Activated naive CD8-positive, alpha-beta T cell treated with anti-CD3 and anti-CD28 coated beads for 36 hours (primary cell): Measurements from ENCODE around the gene TRPM8. TPM values are rescaled to one million over a fixed set of nuclear protein-coding genes. Genes with fewer than 3 reads are reported as not detected.

Experiments used
- DNase-seq: peaks from one replicate; pipeline ENCODE4 v3.0.0; 2021
- H3K27ac Mint-ChIP-seq: one replicate; pipeline ENCODE4 v1.8.0; 2022; ENCODE audit warnings: mild to moderate bottlenecking, moderate library complexity, mixed read lengths
- H3K27me3 Mint-ChIP-seq: one replicate; pipeline ENCODE4 v1.8.0; 2022; ENCODE audit warnings: mild to moderate bottlenecking, mixed read lengths
- H3K36me3 Mint-ChIP-seq: one replicate; pipeline ENCODE4 v1.8.0; 2021; ENCODE audit warnings: mild to moderate bottlenecking, mixed read lengths
- H3K4me1 Mint-ChIP-seq: one replicate; pipeline ENCODE4 v1.8.0; 2021; ENCODE audit warnings: mixed read lengths
- H3K4me3 Mint-ChIP-seq: one replicate; pipeline ENCODE4 v1.8.0; 2022; ENCODE audit warnings: mild to moderate bottlenecking, moderate library complexity, mixed read lengths
- H3K9me3 Mint-ChIP-seq: one replicate; pipeline ENCODE4 v1.8.0; 2022; ENCODE audit warnings: mixed read lengths
- total RNA-seq, 2 experiments: library from RNA; stranded (reverse); gene quantifications; one replicate each; pipeline ENCODE4 v1.2.3, GENCODE V29; 2021

TRPM8 gene
- total RNA-seq, 2 experiments from 2014 or later: not detected

DNA sequence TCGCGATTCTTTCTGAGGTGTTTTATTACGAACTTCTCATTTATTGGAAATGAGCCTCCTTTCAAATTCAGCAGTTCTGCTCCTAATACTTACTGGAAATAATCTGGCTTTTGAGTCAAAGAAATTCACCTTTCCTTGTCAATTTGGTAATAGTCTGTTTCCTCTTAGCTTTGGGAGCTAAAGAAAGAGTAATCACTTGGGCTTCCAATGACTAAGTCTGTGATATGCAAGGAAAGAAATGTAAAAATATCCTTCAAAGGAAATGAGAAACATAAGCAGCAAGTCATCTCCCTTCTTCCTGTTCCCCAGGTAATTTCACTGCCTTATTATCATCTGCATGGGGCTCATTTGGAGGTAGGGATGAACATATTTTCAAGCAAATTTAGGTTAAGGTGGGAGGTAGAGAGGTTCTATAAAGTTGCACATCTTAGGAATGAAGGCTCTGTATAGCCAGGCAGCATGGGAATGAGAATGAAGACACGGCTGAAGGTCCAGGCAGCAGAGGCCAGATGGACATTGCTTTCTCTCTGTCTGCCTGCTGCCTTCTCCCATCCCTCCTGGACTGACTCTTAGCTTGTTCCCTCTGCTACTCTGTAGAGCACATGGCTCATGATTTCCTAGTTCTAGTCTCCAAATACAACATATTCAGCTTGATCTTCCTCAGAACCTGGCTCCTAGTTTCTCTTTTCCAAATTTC lies 134.3 kb downstream of the TRPM8 start:
- Mint-ChIP-seq H3K4me3 (no peak overlapping the region), H3K36me3 (no peaks in the 10 kb centered on the region), H3K27ac (no peak overlapping the region), H3K27me3 (no peaks in the 10 kb centered on the region), H3K4me1 (no peaks in the 10 kb centered on the region), H3K9me3 (no peaks in the 10 kb centered on the region)
- no peak for DNase-seq

DNA sequence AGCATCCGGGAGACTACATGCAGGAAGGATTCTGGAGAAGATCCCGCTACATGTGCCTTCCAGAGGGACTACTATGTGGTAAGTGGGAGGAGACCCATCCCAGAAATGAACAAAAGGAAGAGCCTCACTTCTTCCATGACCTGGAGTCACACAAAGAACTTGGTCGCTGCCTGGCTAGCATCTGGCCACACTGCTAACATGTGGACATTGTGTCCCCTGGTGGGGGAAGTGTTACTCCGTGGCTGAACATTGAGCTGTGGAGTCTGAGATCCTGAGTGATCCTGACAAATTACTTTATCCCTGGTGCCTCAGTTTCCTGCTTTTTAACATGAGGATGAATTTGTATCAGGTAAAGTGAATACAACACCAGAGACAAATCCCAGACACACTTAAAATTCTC lies 141.7 kb downstream of the TRPM8 start:
- no peak for DNase-seq
- H3K36me3 Mint-ChIP-seq: no peaks in the 10 kb centered on the region
- H3K27ac Mint-ChIP-seq: no peak overlapping the region
- no peaks in the 10 kb centered on the region for H3K27me3 Mint-ChIP-seq
- no peaks in the 10 kb centered on the region for H3K4me1 Mint-ChIP-seq
- H3K4me3 Mint-ChIP-seq: no peak overlapping the region
- H3K9me3 Mint-ChIP-seq: no peaks in the 10 kb centered on the region

DNA sequence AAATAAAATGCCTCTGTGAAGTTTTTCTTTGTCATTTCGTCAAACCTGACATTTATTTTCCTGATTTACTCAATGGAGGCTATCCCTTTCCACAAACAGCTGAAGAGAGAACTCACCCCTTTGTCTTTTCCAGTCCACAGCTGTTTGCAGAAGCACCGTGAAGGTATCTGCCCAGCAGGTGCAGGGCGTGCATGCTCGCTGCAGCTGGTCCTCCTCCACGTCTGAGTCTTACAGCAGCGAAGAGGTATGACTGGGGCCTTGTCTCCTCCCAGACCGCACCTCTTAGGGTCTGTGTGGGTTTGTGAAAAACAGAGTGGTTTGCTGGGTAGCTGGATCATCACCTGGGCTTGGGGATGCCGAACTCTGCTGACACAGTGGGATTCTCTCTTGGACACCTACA lies 143.1 kb downstream of the TRPM8 start:
- Mint-ChIP-seq H3K4me1 (no peaks in the 10 kb centered on the region), H3K4me3 (no peak overlapping the region), H3K27ac (no peak overlapping the region), H3K9me3 (no peaks in the 10 kb centered on the region), H3K27me3 (no peaks in the 10 kb centered on the region), H3K36me3 (no peaks in the 10 kb centered on the region)
- DNase-seq: no peak

DNA sequence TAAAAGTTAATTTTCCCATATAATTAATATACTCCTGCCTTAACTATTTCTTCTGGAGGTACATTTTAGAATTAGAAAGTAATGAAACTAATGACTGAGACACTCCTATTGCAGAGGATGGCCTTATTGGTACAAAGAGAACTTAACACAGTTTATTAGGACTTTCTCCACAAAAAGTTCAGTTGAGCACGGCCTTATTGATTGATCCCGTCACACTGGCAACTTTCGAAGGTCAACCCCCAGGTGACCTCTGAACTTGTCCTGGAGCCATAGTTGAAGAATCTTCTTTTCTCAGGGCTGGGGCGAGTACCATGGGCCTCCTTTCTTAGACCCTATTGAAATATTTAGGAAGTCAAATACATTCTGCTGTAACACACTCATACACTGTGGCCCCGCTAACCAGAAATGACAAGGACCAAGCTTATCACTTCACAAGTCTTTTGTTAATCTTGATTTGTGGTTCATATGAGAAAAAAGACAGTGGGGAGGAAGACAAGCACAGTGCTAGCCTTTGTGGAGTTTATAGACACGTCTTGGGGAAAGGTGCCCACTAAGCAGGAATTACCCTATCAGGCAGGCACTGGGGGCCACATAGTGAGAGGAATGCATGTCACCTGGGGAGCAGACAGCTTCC lies 144.6 kb downstream of the TRPM8 start:
- Mint-ChIP-seq H3K9me3 (no peaks in the 10 kb centered on the region), H3K36me3 (no peaks in the 10 kb centered on the region), H3K4me1 (no peaks in the 10 kb centered on the region), H3K27ac (no peak overlapping the region), H3K27me3 (no peaks in the 10 kb centered on the region), H3K4me3 (no peak overlapping the region)
- DNase-seq: no peak

DNA sequence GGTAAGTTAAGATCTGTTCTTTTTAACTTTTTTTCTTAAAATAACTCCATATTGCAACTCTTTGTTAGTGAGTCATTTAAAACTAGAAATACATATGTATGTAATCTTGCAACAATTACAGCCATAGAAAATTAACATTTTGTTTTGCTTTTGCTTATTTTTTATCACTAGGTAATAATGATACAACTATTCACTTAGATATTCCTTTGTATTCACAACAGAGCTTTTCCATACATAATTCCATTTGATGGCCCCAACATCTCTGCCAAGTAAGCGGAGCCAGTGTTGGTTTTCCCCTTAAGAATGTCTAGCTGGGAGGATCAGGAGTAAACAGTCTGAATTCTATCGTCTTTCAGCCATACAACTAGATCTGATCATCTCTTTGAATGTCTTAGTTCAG lies 149.4 kb downstream of the TRPM8 start:
- Mint-ChIP-seq H3K4me1 (peaks cover 1% of the 10 kb centered on the region), H3K36me3 (no peaks in the 10 kb centered on the region), H3K4me3 (no peak overlapping the region), H3K9me3 (peaks cover 6% of the 10 kb centered on the region), H3K27ac (no peak overlapping the region), H3K27me3 (no peaks in the 10 kb centered on the region)
- no peak for DNase-seq

Other genes starting within 250 kb of the TRPM8 start
- not detected for gene UGT1A9, start 245.5 kb upstream of the TRPM8 start, total RNA-seq
- not detected for gene UGT1A7, start 235.5 kb upstream of the TRPM8 start, total RNA-seq
- not detected for gene UGT1A6, start 224.5 kb upstream of the TRPM8 start, total RNA-seq
- not detected for gene UGT1A5, start 204.5 kb upstream of the TRPM8 start, total RNA-seq
- gene UGT1A4, start 198.6 kb upstream of the TRPM8 start, total RNA-seq: not detected
- not detected for gene UGT1A3, start 188.3 kb upstream of the TRPM8 start, total RNA-seq
- gene UGT1A1, start 157.1 kb upstream of the TRPM8 start, total RNA-seq: not detected
- not detected for gene MROH2A, start 139.0 kb upstream of the TRPM8 start, total RNA-seq
- 10 to 100 TPM; 68.4 to 78.1 TPM for gene HJURP, start 62.8 kb upstream of the TRPM8 start, total RNA-seq
- gene SPP2, start 133.3 kb downstream of the TRPM8 start, total RNA-seq: not detected